Measurements from ENCODE around the gene SLFN12L. TPM values are rescaled to one million over a fixed set of nuclear protein-coding genes. Genes with fewer than 3 reads are reported as not detected.
"Not testable (repeated sequence)": the region's sequence is repeated elsewhere in the genome, so short reads cannot be mapped to it uniquely, and the experiment has no call there.

The SLFN12L gene
- total and polyA plus RNA-seq, 10 donors, result 0.39 to 39.5 (median 30.8) TPM

DNA sequence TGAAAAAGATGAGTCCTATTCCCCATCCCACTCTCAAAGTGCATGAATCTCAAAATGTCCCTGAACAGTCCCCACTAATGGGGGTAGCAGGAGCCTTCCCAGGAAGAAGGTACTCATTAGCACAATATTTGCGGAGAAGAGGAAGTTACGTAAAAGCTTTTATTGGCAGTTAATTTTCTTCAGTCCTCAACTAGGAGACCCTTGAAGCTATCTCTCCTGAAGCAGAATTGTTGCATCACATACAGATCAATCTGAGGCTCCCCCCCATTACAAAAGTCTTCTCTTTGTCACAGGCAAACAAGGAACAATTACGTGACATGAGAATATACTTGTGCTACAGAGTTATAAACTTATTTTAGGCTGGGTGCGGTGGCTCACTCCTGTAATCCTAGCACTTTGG, 14.2 kb downstream of the SLFN12L start:
- H3K36me3 ChIP-seq, result peaks cover 0 to 6% (median 0%) of the 10 kb centered on the region in 6 donors
- 47 to 76% (median 60%) methylated on average over 4 of the region's 4 CpGs for WGBS, 5 donors
- H3K4me3 ChIP-seq, result no peak overlapping the region
- no peaks in the 10 kb centered on the region for H3K9me3 ChIP-seq
- no peaks in the 10 kb centered on the region for H3K27me3 ChIP-seq (replicated peaks in 1 of 7)
- DNase-seq, result no peak
- H3K27ac ChIP-seq, result peak overlapping the region in 5 of 8 donors; percentile 3 to 89 (median 85)
- TF ChIP-seq CTCF (IDR thresholded peaks at IDR 0.05 in 8 of 11, conservative IDR thresholded peaks at IDR 0.05 in 3 of 11), result no peak
- intact Hi-C loops (cut with DNase I; ENCODE audit: low total_unique reads), result no loop called here
- H3K4me1 ChIP-seq, result peaks cover 5 to 91% (median 45%) of the 10 kb centered on the region in 6 donors

DNA sequence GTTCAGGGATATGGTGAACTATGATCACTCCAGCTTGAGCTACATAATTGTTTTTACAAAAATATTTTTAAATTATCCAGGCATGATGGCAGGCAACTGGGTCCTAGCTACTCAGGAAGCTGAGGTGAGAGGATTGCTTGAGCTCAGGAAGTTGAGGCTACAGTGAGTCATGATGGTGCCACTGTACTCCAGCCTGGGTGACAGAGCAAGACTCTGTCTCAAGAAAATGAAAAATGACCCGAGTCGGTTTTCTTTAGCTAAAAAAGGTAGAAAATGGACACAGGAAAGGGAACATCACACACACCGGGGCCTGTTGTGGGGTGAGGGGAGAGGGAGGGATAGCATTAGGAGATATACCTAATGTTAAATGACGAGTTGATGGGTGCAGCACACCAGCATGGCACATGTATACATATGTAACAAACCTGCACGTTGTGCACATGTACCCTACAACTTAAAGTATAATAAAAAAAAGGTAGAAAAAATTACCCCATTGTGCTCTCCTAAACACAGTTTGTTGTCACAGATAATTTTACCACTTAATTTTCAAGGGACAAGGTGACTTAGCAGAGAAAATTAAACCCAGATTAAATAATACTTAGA, 15.7 kb downstream of the SLFN12L start:
- H3K36me3 ChIP-seq; H3K27me3 ChIP-seq (replicated peaks in 1 of 7); H3K9me3 ChIP-seq; DNase-seq; intact Hi-C loops (cut with DNase I; ENCODE audit: low total_unique reads): not testable (repeated sequence)
- peak overlapping the region in 7 of 8 donors; percentile 61 to 89 (median 71) for H3K27ac ChIP-seq
- WGBS, 5 donors, result 12 to 28% (median 19%) methylated on average over 5 of the region's 5 CpGs
- peaks cover 5 to 90% (median 42%) of the 10 kb centered on the region in 6 donors for H3K4me1 ChIP-seq
- H3K4me3 ChIP-seq, result peak overlapping the region in 3 of 8 donors; percentile 5 to 48 (median 14)
- TF ChIP-seq POLR2AphosphoS5 (IDR thresholded peaks at IDR 0.05), result peak in 1 of 3 donors; percentile 58

DNA sequence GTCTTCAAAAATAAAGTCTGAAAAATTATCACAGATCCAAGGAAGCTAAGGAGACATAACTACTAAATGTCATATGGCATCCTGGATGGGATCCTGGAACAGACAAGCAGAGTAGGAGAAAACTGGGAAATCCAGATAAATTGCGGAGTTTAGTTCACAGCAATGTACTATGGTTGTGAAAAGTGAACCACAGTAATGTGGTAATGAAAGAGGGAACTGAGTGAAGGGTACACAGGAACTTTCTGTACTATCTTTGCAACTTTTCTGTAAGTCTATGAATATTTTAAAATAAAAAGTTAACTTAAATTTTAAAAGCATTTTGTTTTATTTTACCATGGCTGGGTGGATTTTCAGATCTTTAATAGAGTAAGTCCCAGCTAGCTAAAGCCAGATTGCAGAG, 16.3 kb downstream of the SLFN12L start:
- intact Hi-C loops (cut with DNase I; ENCODE audit: low total_unique reads), result no loop called here
- peak overlapping the region in 7 of 8 donors; percentile 61 to 89 (median 71) for H3K27ac ChIP-seq
- 37 to 63% (median 41%) methylated on average over 1 of the region's 1 CpG for WGBS, 5 donors
- H3K36me3 ChIP-seq, result peaks cover 0 to 6% (median 0%) of the 10 kb centered on the region in 6 donors
- DNase-seq, result no peak
- peaks cover 5 to 89% (median 42%) of the 10 kb centered on the region in 6 donors for H3K4me1 ChIP-seq
- no peaks in the 10 kb centered on the region for H3K9me3 ChIP-seq
- H3K27me3 ChIP-seq (replicated peaks in 1 of 7), result no peaks in the 10 kb centered on the region
- TF ChIP-seq POLR2A (IDR thresholded peaks at IDR 0.05) (no peak), POLR2AphosphoS5 (IDR thresholded peaks at IDR 0.05) (no peak), CTCF (IDR thresholded peaks at IDR 0.05 in 8 of 11, conservative IDR thresholded peaks at IDR 0.05 in 3 of 11) (no peak)
- peak overlapping the region in 2 of 8 donors; percentile 14 to 48 for H3K4me3 ChIP-seq

DNA sequence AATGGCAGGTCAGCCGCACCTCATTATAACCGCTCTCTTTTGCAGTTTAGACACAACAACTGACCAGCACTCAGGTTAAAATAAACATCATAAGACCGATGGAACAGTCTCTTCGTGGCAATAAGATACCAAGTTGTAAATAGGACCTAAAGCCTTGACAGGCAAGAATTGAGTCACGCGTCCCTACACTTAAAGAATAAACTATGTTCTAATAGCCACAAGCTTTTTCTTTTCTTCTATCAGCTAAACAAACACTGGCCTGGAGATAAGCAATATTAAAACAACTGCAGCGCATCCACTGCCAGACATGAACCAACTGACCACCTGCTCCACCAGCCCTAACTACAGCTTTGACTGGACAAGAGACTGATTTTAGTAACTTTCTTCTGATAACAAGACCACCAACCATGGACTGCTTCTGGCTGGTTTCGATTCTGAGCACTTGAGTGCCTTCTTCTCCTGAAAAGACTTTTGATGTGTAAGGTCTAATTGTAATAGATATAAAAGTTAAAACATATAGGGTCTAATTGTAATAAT, 17.5 kb downstream of the SLFN12L start:
- peaks cover 0 to 3% (median 0%) of the 10 kb centered on the region in 7 donors for H3K27me3 ChIP-seq (replicated peaks in 1 of 7)
- peaks cover 5 to 86% (median 43%) of the 10 kb centered on the region in 6 donors for H3K4me1 ChIP-seq
- WGBS, 5 donors, result 73 to 91% (median 87%) methylated on average over 8 of the region's 8 CpGs
- intact Hi-C loops (cut with DNase I; ENCODE audit: low total_unique reads), result no loop called here
- peak overlapping the region in 1 of 8 donors; percentile 7 for H3K4me3 ChIP-seq
- H3K36me3 ChIP-seq, result peaks cover 0 to 6% (median 0%) of the 10 kb centered on the region in 6 donors
- no peaks in the 10 kb centered on the region for H3K9me3 ChIP-seq
- H3K27ac ChIP-seq, result peak overlapping the region in 4 of 8 donors; percentile 71 to 89 (median 86)
- no peak for DNase-seq
- TF ChIP-seq CTCF (IDR thresholded peaks at IDR 0.05 in 8 of 11, conservative IDR thresholded peaks at IDR 0.05 in 3 of 11) (no peak), POLR2A (IDR thresholded peaks at IDR 0.05) (no peak), POLR2AphosphoS5 (IDR thresholded peaks at IDR 0.05) (no peak)

Data from spleen (tissue), 11 donors.